GM23248 (cell line): ENCODE measurements around the gene PIK3CB.

Experiments used
- EZH2 ChIP-seq: fragments of 200-600 bp; sonication (generic); IDR thresholded peaks from 2 replicates; pipeline ENCODE4 v1.6.1; 2018; ENCODE audit warnings: antibody characterized with exemption, mild to moderate bottlenecking; ENCODE audit not compliant: insufficient read depth, poor library complexity, severe bottlenecking
- EZH2phosphoT487 ChIP-seq: fragments of 200-600 bp; sonication (generic); IDR thresholded peaks from 2 replicates; pipeline ENCODE4 v1.6.1; 2018; ENCODE audit warnings: antibody characterized with exemption, moderate library complexity, mild to moderate bottlenecking, low read depth; ENCODE audit not compliant: insufficient read depth

DNA sequence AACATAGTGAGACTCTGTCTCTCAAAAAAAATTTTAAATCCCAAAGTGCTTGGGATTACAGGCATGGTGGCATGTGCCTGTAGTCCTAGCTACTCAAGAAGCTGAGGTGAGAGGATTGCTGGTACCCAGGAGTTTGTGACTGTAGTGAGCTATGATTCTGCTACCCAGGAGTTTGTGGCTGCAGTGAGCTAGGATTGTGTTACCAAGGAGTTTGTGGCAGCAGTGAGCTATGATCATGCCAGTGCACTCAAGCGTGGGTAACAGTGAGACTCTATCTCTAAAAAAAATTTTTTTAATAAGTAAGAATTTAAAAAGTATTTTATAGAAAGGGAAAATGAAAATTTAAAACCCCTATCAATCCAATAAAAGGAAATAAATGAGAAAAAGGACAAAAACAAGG is 156.6 kb downstream of the PIK3CB start:
- TF ChIP-seq EZH2 (no peak), EZH2phosphoT487 (no peak)
